ENCODE results near the gene GPR160.

DNA sequence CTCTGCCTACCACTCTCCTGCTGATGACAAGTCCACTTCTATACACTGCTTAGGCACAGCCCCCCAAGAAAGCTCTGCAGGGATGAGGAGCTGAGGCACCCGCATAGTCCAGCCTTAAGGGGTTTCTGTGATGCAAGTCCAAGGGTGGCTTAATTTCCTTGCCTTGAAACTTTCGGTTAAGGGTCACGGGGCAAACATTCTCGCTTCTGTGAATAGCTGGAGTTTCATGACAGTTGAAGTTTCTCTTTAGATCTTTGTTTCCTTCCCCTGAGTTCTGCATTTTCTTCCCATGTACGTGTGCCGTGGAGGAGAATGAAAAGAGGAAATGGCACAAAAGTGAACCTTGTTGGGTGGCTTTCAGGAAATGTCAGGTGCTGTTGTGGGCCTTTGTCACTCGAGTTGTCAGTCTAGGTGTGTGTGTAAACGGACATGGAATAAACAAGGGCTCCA lies 7.0 kb downstream of the GPR160 start:
- no peak for TF ChIP-seq POLR2A (IDR thresholded peaks at IDR 0.05)
- TF ChIP-seq, protein P1, sequence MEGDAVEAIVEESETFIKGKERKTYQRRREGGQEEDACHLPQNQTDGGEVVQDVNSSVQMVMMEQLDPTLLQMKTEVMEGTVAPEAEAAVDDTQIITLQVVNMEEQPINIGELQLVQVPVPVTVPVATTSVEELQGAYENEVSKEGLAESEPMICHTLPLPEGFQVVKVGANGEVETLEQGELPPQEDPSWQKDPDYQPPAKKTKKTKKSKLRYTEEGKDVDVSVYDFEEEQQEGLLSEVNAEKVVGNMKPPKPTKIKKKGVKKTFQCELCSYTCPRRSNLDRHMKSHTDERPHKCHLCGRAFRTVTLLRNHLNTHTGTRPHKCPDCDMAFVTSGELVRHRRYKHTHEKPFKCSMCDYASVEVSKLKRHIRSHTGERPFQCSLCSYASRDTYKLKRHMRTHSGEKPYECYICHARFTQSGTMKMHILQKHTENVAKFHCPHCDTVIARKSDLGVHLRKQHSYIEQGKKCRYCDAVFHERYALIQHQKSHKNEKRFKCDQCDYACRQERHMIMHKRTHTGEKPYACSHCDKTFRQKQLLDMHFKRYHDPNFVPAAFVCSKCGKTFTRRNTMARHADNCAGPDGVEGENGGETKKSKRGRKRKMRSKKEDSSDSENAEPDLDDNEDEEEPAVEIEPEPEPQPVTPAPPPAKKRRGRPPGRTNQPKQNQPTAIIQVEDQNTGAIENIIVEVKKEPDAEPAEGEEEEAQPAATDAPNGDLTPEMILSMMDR (IDR thresholded peaks at IDR 0.05): no peak

All from lower leg skin (tissue), 3 donors.